Body of pancreas (tissue), 4 donors: ENCODE results near the gene HTR2A. TPM values are rescaled to one million over a fixed set of nuclear protein-coding genes. Genes with fewer than 3 reads are reported as not detected.
A peak's percentile ranks its signal among the peaks of the same experiment; 100 is the strongest.

Experiments
- ATAC-seq: fragments of 150-250 bp; one replicate; pipeline ENCODE4 v1.9.1; 2016
- DNase-seq, 4 donors: peaks; one replicate each; pipeline ENCODE4 v3.0.0-alpha.2; 2019
- H3K27ac ChIP-seq, 4 donors: fragments of 200-600 bp; sonication (generic); 1 replicate in 3 of 4; 2 replicates in 1 of 4; pipeline versions ENCODE4 v1.5.1 to v1.6.1; 2016 to 2019; ENCODE audit warnings: mild to moderate bottlenecking in 1 of 4, mixed read lengths in 1 of 4, moderate library complexity in 1 of 4
- H3K27me3 ChIP-seq, 2 donors: fragments of 200-600 bp; sonication (generic); one replicate each; pipeline ENCODE4 v1.6.0; 2016; ENCODE audit warnings: mild to moderate bottlenecking in 1 of 2
- H3K36me3 ChIP-seq, 2 donors: fragments of 200-600 bp; sonication (generic); replicated peaks in 1 of 2; 2 replicates each; pipeline ENCODE4 v1.5.1; 2016; ENCODE audit warnings: low read depth in 2 of 2; ENCODE audit not compliant: insufficient read depth in 1 of 2
- H3K4me1 ChIP-seq: fragments of 200-600 bp; sonication (generic); one replicate; pipeline ENCODE4 v1.6.0; 2016
- H3K4me3 ChIP-seq, 2 donors: fragments of 200-600 bp; sonication (generic); 1 replicate in 1 of 2; 2 replicates in 1 of 2; pipeline ENCODE4 v1.5.1; 2016 to 2019
- H3K9me3 ChIP-seq, 3 donors: fragments of 200-600 bp; sonication (generic); 1 replicate in 2 of 3; 2 replicates in 1 of 3; pipeline ENCODE4 v1.5.1; 2016
- CTCF ChIP-seq, 7 experiments: fragments of 450-650 bp in 4 of 7; fragments of 200-600 bp in 3 of 7; sonication (generic) in 3 of 7; IDR thresholded peaks; one replicate each; pipeline ENCODE4 v1.5.1; 2016 to 2019; ENCODE audit warnings: antibody characterized with exemption in 7 of 7
- POLR2A ChIP-seq, 3 donors: fragments of 450-650 bp; IDR thresholded peaks; one replicate each; pipeline ENCODE4 v1.6.1; 2016; ENCODE audit warnings: antibody characterized with exemption in 3 of 3, mild to moderate bottlenecking in 2 of 3
- WGBS, 2 donors: methylation state at CpG; one replicate each; pipeline ENCODE4 v1.1.5; 2017; 5-methylcytosine and 5-hydroxymethylcytosine counted together
- intact Hi-C: fragments of 100-400 bp; cut with DNase I; formaldehyde crosslinking; loops from one replicate; pipeline ENCODE4 v1.15.1; 2023
- total RNA-seq, 2 donors: library from RNA; depleted of rRNA; stranded (reverse); fragments of >200 nt; gene quantifications; one replicate each; pipeline ENCODE4 v1.1.0, GENCODE V29; 2016

The HTR2A gene
- total RNA-seq, 2 donors from 2014 or later: 0.26 TPM; not detected in 1

GRCh38 chr13:46831588-46832194 is 65.2 kb downstream of the HTR2A start:
- intact Hi-C loops: loop anchor here (5.0 kb wide), 1 partner anchor 946 kb away; no protein-coding TSS in a partner anchor
- TF ChIP-seq CTCF (IDR thresholded peaks at IDR 0.05): peak; percentile 10 to 68 (median 57)
- TF ChIP-seq POLR2A (IDR thresholded peaks at IDR 0.05): no peak
- Histone ChIP-seq H3K4me3 (no peak overlapping the region), H3K4me1 (no peaks in the 10 kb centered on the region), H3K36me3 (no peaks in the 10 kb centered on the region), H3K9me3 (no peaks in the 10 kb centered on the region), H3K27ac (no peak overlapping the region), H3K27me3 (no peaks in the 10 kb centered on the region)
- WGBS, 2 donors: 17% methylated on average over 5 of the region's 5 CpGs
- ATAC-seq (no peak), DNase-seq (peak in 3 of 4 donors; percentile 11 to 25 (median 16))

- Histone ChIP-seq H3K4me1 (no peaks in the 10 kb centered on the region), H3K9me3 (no peaks in the 10 kb centered on the region), H3K4me3 (no peak overlapping the region), H3K27ac (no peak overlapping the region), H3K27me3 (no peaks in the 10 kb centered on the region), H3K36me3 (no peaks in the 10 kb centered on the region)
- ATAC-seq: no peak
- no peak for DNase-seq
- no peak for TF ChIP-seq CTCF (IDR thresholded peaks at IDR 0.05)
- TF ChIP-seq POLR2A (IDR thresholded peaks at IDR 0.05): no peak
- intact Hi-C loops: loop anchor here (5.0 kb wide), 1 partner anchor 947 kb away; no protein-coding TSS in a partner anchor
These were observed 66.3 kb downstream of the HTR2A start for GRCh38 chr13:46830405-46831005.

GRCh38 chr13:46822551-46822950 is 74.3 kb downstream of the HTR2A start:
- ATAC-seq (no peak), DNase-seq (no peak)
- no peaks in the 10 kb centered on the region for H3K4me1 ChIP-seq
- no peaks in the 10 kb centered on the region for H3K27me3 ChIP-seq
- TF ChIP-seq CTCF (IDR thresholded peaks at IDR 0.05): no peak
- no peak for TF ChIP-seq POLR2A (IDR thresholded peaks at IDR 0.05)
- 82 to 84% methylated on average over 2 of the region's 2 CpGs for WGBS, 2 donors
- no peak overlapping the region for H3K27ac ChIP-seq
- H3K9me3 ChIP-seq: no peaks in the 10 kb centered on the region
- H3K36me3 ChIP-seq: no peaks in the 10 kb centered on the region
- intact Hi-C loops: no loop called here
- H3K4me3 ChIP-seq: no peak overlapping the region

- intact Hi-C loops: no loop called here
- ATAC-seq (no peak), DNase-seq (no peak)
- Histone ChIP-seq H3K4me3 (no peak overlapping the region), H3K36me3 (no peaks in the 10 kb centered on the region), H3K4me1 (no peaks in the 10 kb centered on the region), H3K27ac (no peak overlapping the region), H3K9me3 (no peaks in the 10 kb centered on the region), H3K27me3 (no peaks in the 10 kb centered on the region)
- 67 to 76% methylated on average over 7 to 13 of the region's 13 CpGs for WGBS, 2 donors
- TF ChIP-seq POLR2A (IDR thresholded peaks at IDR 0.05) (no peak), CTCF (IDR thresholded peaks at IDR 0.05) (no peak)
These were observed 78.9 kb downstream of the HTR2A start for GRCh38 chr13:46817838-46818476.
